ENCODE results near the gene TCF4. TPM values are rescaled to one million over a fixed set of nuclear protein-coding genes. Genes with fewer than 3 reads are reported as not detected.

The TCF4 gene
- total RNA-seq, 1 donor from 2014 or later: 86.7 TPM

GRCh38 chr18:55387139-55387984, 200.6 kb downstream of the TCF4 start:
- DNase-seq (ENCODE audit: low spot score): no peak

GRCh38 chr18:55386545-55386944, 201.4 kb downstream of the TCF4 start:
- DNase-seq (ENCODE audit: low spot score): no peak

- no peak for DNase-seq (ENCODE audit: low spot score)
These were observed 202.2 kb downstream of the TCF4 start for GRCh38 chr18:55385770-55386169.

GRCh38 chr18:55384551-55385275, 203.3 kb downstream of the TCF4 start:
- no peak for DNase-seq (ENCODE audit: low spot score)

- DNase-seq (ENCODE audit: low spot score): no peak
These were observed 203.9 kb downstream of the TCF4 start for GRCh38 chr18:55384115-55384514.

- no peak for DNase-seq (ENCODE audit: low spot score)
These were observed 205.7 kb downstream of the TCF4 start for GRCh38 chr18:55382277-55382805.

- no peak for DNase-seq (ENCODE audit: low spot score)
These were observed 206.7 kb downstream of the TCF4 start for GRCh38 chr18:55381277-55381676.

GRCh38 chr18:55380589-55380988, 207.4 kb downstream of the TCF4 start:
- DNase-seq (ENCODE audit: low spot score): no peak

GRCh38 chr18:55376387-55376786, 211.6 kb downstream of the TCF4 start:
- no peak for DNase-seq (ENCODE audit: low spot score)

- DNase-seq (ENCODE audit: low spot score): no peak
These were observed 212.1 kb downstream of the TCF4 start for GRCh38 chr18:55375930-55376329.

GRCh38 chr18:55374741-55375140, 213.3 kb downstream of the TCF4 start:
- DNase-seq (ENCODE audit: low spot score): no peak

- no peak for DNase-seq (ENCODE audit: low spot score)
These were observed 215.8 kb downstream of the TCF4 start for GRCh38 chr18:55372209-55372608.

GRCh38 chr18:55370936-55371335, 217.1 kb downstream of the TCF4 start:
- no peak for DNase-seq (ENCODE audit: low spot score)

GRCh38 chr18:55369346-55369745, 218.6 kb downstream of the TCF4 start:
- no peak for DNase-seq (ENCODE audit: low spot score)

- DNase-seq (ENCODE audit: low spot score): no peak
These were observed 222.7 kb downstream of the TCF4 start for GRCh38 chr18:55365342-55365741.

- no peak for DNase-seq (ENCODE audit: low spot score)
These were observed 225.7 kb downstream of the TCF4 start for GRCh38 chr18:55362303-55362702.

GRCh38 chr18:55361492-55362250, 226.3 kb downstream of the TCF4 start:
- no peak for DNase-seq (ENCODE audit: low spot score)

GRCh38 chr18:55360061-55360460, 227.9 kb downstream of the TCF4 start:
- DNase-seq (ENCODE audit: low spot score): no peak

- no peak for DNase-seq (ENCODE audit: low spot score)
These were observed 231.2 kb downstream of the TCF4 start for GRCh38 chr18:55356815-55357214.

GRCh38 chr18:55355223-55355622, 232.8 kb downstream of the TCF4 start:
- DNase-seq (ENCODE audit: low spot score): no peak

- no peak for DNase-seq (ENCODE audit: low spot score)
These were observed 233.2 kb downstream of the TCF4 start for GRCh38 chr18:55354795-55355194.

GRCh38 chr18:55353806-55354205, 234.2 kb downstream of the TCF4 start:
- DNase-seq (ENCODE audit: low spot score): no peak

Measured in ureter (tissue), 1 donor.